ENCODE results near the gene SSH2. TPM values are rescaled to one million over a fixed set of nuclear protein-coding genes. Genes with fewer than 3 reads are reported as not detected.

Gene SSH2
- total RNA-seq, 1 experiment from 2014 or later, result 8.3 TPM

- no peak for DNase-seq (ENCODE audit: low spot score)
These were observed 353.0 kb downstream of the SSH2 start for GRCh38 chr17:29577001-29577370.

- DNase-seq (ENCODE audit: low spot score), result no peak
These were observed 353.6 kb downstream of the SSH2 start for GRCh38 chr17:29576214-29577000.

Small RNA genes lying within 50 kb of the gene (small RNA-seq; reads per million reads assigned to genes)
- 0.65 reads per million for gene RF00156
- gene RF01210, result not detected
- not detected for gene RNU6-920P

Other genes with a start within 250 kb of the SSH2 start
- gene EFCAB5, start 11.4 kb upstream of the SSH2 start, total RNA-seq (2014; rRNA removed; shearing (Covaris generic)), result 0.51 TPM in 1 of 2 replicates, not detected in the other
- gene NSRP1, start 186.6 kb upstream of the SSH2 start, total RNA-seq (2014; rRNA removed; shearing (Covaris generic)), result 11.1 and 18.5 TPM in 2 replicates